Liver (tissue), 9 donors: ENCODE results near the gene CATSPER3. TPM values are rescaled to one million over a fixed set of nuclear protein-coding genes. Genes with fewer than 3 reads are reported as not detected.

ENCODE experiments used
- DNase-seq: peaks from one replicate; pipeline ENCODE4 v3.0.0-alpha.2; 2017; ENCODE audit warnings: low spot score
- H3K27ac ChIP-seq, 2 donors: one replicate each; pipeline ENCODE4 v1.7.0; 2013; ENCODE audit warnings: inconsistent platforms in 2 of 2, low read length in 2 of 2, control low read depth in 1 of 2, low read depth in 1 of 2, mild to moderate bottlenecking in 1 of 2
- H3K27me3 ChIP-seq, 4 donors: one replicate each; pipeline versions ENCODE4 v1.6.1 to v1.7.0; 2013; ENCODE audit warnings: low read length in 3 of 4, inconsistent platforms in 1 of 4, mild to moderate bottlenecking in 1 of 4, moderate library complexity in 1 of 4; ENCODE audit not compliant: control insufficient read depth in 4 of 4, insufficient read depth in 4 of 4
- H3K36me3 ChIP-seq, 4 donors: one replicate each; pipeline versions ENCODE4 v1.6.1 to v1.7.0; 2013; ENCODE audit warnings: low read length in 3 of 4, mild to moderate bottlenecking in 3 of 4, low read depth in 1 of 4, moderate library complexity in 1 of 4; ENCODE audit not compliant: control insufficient read depth in 4 of 4, insufficient read depth in 3 of 4
- H3K4me1 ChIP-seq, 4 donors: one replicate each; pipeline versions ENCODE4 v1.6.1 to v1.7.0; 2013; ENCODE audit warnings: low read length in 3 of 4, mild to moderate bottlenecking in 3 of 4, moderate library complexity in 1 of 4; ENCODE audit not compliant: control insufficient read depth in 4 of 4, insufficient read depth in 4 of 4
- H3K4me3 ChIP-seq, 3 donors: one replicate each; pipeline versions ENCODE4 v1.6.1 to v1.7.0; 2013; ENCODE audit warnings: low read length in 3 of 3, control low read depth in 1 of 3, low read depth in 1 of 3, mild to moderate bottlenecking in 1 of 3
- H3K9ac ChIP-seq, 2 donors: one replicate each; pipeline ENCODE4 v1.7.0; 2013; ENCODE audit warnings: low read length in 2 of 2, mild to moderate bottlenecking in 2 of 2, moderate library complexity in 2 of 2, control low read depth in 1 of 2, low read depth in 1 of 2
- H3K9me3 ChIP-seq, 4 donors: one replicate each; pipeline versions ENCODE4 v1.6.1 to v1.7.0; 2013; ENCODE audit warnings: low read length in 3 of 4; ENCODE audit not compliant: control insufficient read depth in 4 of 4
- EGR1 ChIP-seq, 2 donors: IDR thresholded peaks; 2 replicates each; pipeline ENCODE4 v1.6.1; 2016 to 2018; ENCODE audit warnings: antibody characterized with exemption in 2 of 2, low read depth in 2 of 2
- FOXA1 ChIP-seq: IDR thresholded peaks from 2 replicates; pipeline ENCODE4 v1.6.1; 2016; ENCODE audit warnings: antibody characterized with exemption
- FOXA2 ChIP-seq: IDR thresholded peaks from 2 replicates; pipeline ENCODE4 v1.6.1; 2016; ENCODE audit warnings: antibody characterized with exemption
- GABPA ChIP-seq, 2 donors: IDR thresholded peaks in 1 of 2; conservative IDR thresholded peaks in 1 of 2; 2 replicates each; pipeline ENCODE4 v1.6.1; 2016; ENCODE audit warnings: antibody characterized with exemption in 2 of 2, mild to moderate bottlenecking in 1 of 2, moderate library complexity in 1 of 2
- HNF4A ChIP-seq, 2 donors: conservative IDR thresholded peaks; 2 replicates each; pipeline ENCODE4 v1.6.1; 2016; ENCODE audit warnings: antibody characterized with exemption in 2 of 2, mild to moderate bottlenecking in 2 of 2
- HNF4G ChIP-seq: IDR thresholded peaks from 2 replicates; pipeline ENCODE4 v1.6.1; 2016; ENCODE audit warnings: antibody characterized with exemption
- JUND ChIP-seq, 2 donors: IDR thresholded peaks; 2 replicates each; pipeline ENCODE4 v1.6.1; 2016; ENCODE audit warnings: antibody characterized with exemption in 2 of 2
- NR2F2 ChIP-seq: IDR thresholded peaks from 2 replicates; pipeline ENCODE4 v1.6.1; 2016; ENCODE audit warnings: antibody characterized with exemption
- RAD21 ChIP-seq, 2 donors: IDR thresholded peaks; 2 replicates each; pipeline ENCODE4 v1.6.1; 2016; ENCODE audit warnings: antibody characterized with exemption in 2 of 2, mild to moderate bottlenecking in 2 of 2
- RXRA ChIP-seq, 2 donors: IDR thresholded peaks; 2 replicates each; pipeline ENCODE4 v1.6.1; 2017 to 2018; ENCODE audit warnings: antibody characterized with exemption in 2 of 2, mild to moderate bottlenecking in 1 of 2
- SP1 ChIP-seq: IDR thresholded peaks from 2 replicates; pipeline ENCODE4 v1.6.1; 2018; ENCODE audit warnings: antibody characterized with exemption, mild to moderate bottlenecking
- YY1 ChIP-seq: IDR thresholded peaks from 2 replicates; pipeline ENCODE4 v1.6.1; 2016; ENCODE audit warnings: antibody characterized with exemption, mild to moderate bottlenecking
- WGBS: extraction: QIAGEN DNeasy Blood & Tissue Kit; methylation state at CpG from one replicate; pipeline ENCODE4 v1.1.7; 2013; 5-methylcytosine and 5-hydroxymethylcytosine counted together
- polyA plus RNA-seq, 2 donors: library from polyadenylated mRNA; stranded (reverse) in 1 of 2; unstranded in 1 of 2; fragments of 200-250 nt in 1 of 2; fragments of >200 nt in 1 of 2; fragmentation: Nextera tagmentation in 1 of 2; extraction: Ambion mirVana in 1 of 2; gene quantifications; one replicate each; pipeline versions ENCODE4 v1.2.1 to v1.2.3, GENCODE V29; 2013 to 2015
- total RNA-seq, 2 donors: library from RNA; depleted of rRNA; stranded (reverse); fragments of >200 nt; gene quantifications; one replicate each; pipeline ENCODE4 v1.2.3, GENCODE V29; 2014
- TF ChIP-seq, protein P1 (sequence below): fragments of 150-350 bp; IDR thresholded peaks from 2 replicates; pipeline ENCODE4 v1.5.1; 2017; ENCODE audit warnings: improper control_type of control experiment, low read depth, low read length; ENCODE audit not compliant: missing input control
- TF ChIP-seq, protein P2 (sequence below): IDR thresholded peaks from 2 replicates; pipeline ENCODE4 v1.6.1; 2016; ENCODE audit warnings: antibody characterized with exemption
- TF ChIP-seq, protein P3 (sequence below): IDR thresholded peaks from 2 replicates; pipeline ENCODE4 v1.6.1; 2016; ENCODE audit warnings: antibody characterized with exemption
- TF ChIP-seq, protein P4 (sequence below): IDR thresholded peaks from 2 replicates; pipeline ENCODE4 v1.6.1; 2016; ENCODE audit warnings: antibody characterized with exemption
- TF ChIP-seq, protein P5 (sequence below): IDR thresholded peaks from 2 replicates; pipeline ENCODE4 v1.6.1; 2016; ENCODE audit warnings: antibody characterized with exemption, mild to moderate bottlenecking
- donor health status: healthy.
- donor health status: healthy.
- donor health status: healthy.
- donor health status: healthy.
- donor health status: healthy.

Gene CATSPER3
- total and polyA plus RNA-seq, 4 donors = 0.28 to 0.37 (median 0.34) TPM

DNA sequence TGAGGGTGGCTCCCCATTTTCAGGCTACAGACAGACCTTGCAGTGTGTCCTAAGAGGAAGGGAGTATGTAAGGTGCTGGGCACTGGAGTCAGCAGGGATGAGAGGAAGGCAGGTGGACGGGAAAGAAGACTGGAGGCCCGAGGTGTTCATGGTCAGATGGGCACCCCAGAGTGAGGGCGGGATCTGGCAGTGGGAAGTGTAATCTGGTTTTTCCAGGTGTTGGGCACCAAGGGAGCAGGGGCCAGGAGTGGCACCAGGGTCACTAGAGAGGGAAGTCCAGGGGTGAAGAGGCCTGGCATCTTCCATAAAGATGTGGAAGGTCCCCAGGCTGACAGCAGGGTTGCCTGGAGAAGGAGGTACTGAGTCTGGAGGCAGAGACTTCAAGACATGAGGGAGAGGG lies 36.7 kb downstream of the CATSPER3 start:
- DNase-seq = no peak
- 95% methylated on average over 3 of the region's 3 CpGs for WGBS
- Histone ChIP-seq H3K4me1 (no peaks in the 10 kb centered on the region), H3K9me3 (no peaks in the 10 kb centered on the region), H3K9ac (no peak overlapping the region), H3K4me3 (no peak overlapping the region), H3K36me3 (no peaks in the 10 kb centered on the region), H3K27me3 (no peaks in the 10 kb centered on the region), H3K27ac (no peak overlapping the region)
- TF ChIP-seq YY1 (no peak), SP1 (no peak), RAD21 (IDR thresholded peaks at IDR 0.05) (no peak), HNF4A (conservative IDR thresholded peaks at IDR 0.05) (no peak), FOXA1 (no peak), EGR1 (IDR thresholded peaks at IDR 0.05; ENCODE audit: low read depth in 2 of 2) (no peak), JUND (IDR thresholded peaks at IDR 0.05) (no peak)
- TF ChIP-seq, protein P1, sequence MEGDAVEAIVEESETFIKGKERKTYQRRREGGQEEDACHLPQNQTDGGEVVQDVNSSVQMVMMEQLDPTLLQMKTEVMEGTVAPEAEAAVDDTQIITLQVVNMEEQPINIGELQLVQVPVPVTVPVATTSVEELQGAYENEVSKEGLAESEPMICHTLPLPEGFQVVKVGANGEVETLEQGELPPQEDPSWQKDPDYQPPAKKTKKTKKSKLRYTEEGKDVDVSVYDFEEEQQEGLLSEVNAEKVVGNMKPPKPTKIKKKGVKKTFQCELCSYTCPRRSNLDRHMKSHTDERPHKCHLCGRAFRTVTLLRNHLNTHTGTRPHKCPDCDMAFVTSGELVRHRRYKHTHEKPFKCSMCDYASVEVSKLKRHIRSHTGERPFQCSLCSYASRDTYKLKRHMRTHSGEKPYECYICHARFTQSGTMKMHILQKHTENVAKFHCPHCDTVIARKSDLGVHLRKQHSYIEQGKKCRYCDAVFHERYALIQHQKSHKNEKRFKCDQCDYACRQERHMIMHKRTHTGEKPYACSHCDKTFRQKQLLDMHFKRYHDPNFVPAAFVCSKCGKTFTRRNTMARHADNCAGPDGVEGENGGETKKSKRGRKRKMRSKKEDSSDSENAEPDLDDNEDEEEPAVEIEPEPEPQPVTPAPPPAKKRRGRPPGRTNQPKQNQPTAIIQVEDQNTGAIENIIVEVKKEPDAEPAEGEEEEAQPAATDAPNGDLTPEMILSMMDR = no peak
- TF ChIP-seq, protein P2, sequence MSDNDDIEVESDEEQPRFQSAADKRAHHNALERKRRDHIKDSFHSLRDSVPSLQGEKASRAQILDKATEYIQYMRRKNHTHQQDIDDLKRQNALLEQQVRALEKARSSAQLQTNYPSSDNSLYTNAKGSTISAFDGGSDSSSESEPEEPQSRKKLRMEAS = no peak
- TF ChIP-seq, protein P3, sequence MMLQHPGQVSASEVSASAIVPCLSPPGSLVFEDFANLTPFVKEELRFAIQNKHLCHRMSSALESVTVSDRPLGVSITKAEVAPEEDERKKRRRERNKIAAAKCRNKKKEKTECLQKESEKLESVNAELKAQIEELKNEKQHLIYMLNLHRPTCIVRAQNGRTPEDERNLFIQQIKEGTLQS = no peak

DNA sequence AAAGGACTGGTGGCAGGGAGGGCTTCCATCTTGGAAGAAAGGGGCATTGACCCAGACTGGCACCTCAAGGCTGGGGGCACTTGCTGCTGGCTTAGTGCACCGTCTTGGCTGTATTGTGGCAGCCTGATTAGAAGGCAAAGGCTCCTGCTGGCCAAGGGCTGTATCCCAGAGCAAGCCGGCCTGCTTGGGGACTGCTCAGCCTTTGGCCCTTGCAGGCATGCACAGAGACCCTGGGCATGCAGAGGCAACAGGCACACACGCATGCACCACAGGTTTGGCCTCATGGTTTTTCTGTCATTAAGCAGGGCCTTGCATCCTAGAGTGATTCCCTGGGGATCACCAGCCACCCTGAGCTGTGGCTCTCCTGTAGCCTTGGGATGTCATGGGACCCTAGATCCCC lies 37.4 kb downstream of the CATSPER3 start:
- TF ChIP-seq JUND (IDR thresholded peaks at IDR 0.05) (no peak), GABPA (IDR thresholded peaks at IDR 0.05 in 1 of 2, conservative IDR thresholded peaks at IDR 0.05 in 1 of 2) (no peak), HNF4A (conservative IDR thresholded peaks at IDR 0.05) (no peak), HNF4G (no peak), RXRA (IDR thresholded peaks at IDR 0.05) (no peak), FOXA2 (no peak), EGR1 (IDR thresholded peaks at IDR 0.05; ENCODE audit: low read depth in 2 of 2) (no peak), YY1 (no peak), SP1 (no peak), NR2F2 (no peak)
- TF ChIP-seq, protein P4, sequence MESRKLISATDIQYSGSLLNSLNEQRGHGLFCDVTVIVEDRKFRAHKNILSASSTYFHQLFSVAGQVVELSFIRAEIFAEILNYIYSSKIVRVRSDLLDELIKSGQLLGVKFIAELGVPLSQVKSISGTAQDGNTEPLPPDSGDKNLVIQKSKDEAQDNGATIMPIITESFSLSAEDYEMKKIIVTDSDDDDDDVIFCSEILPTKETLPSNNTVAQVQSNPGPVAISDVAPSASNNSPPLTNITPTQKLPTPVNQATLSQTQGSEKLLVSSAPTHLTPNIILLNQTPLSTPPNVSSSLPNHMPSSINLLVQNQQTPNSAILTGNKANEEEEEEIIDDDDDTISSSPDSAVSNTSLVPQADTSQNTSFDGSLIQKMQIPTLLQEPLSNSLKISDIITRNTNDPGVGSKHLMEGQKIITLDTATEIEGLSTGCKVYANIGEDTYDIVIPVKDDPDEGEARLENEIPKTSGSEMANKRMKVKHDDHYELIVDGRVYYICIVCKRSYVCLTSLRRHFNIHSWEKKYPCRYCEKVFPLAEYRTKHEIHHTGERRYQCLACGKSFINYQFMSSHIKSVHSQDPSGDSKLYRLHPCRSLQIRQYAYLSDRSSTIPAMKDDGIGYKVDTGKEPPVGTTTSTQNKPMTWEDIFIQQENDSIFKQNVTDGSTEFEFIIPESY = no peak
- TF ChIP-seq, protein P5, sequence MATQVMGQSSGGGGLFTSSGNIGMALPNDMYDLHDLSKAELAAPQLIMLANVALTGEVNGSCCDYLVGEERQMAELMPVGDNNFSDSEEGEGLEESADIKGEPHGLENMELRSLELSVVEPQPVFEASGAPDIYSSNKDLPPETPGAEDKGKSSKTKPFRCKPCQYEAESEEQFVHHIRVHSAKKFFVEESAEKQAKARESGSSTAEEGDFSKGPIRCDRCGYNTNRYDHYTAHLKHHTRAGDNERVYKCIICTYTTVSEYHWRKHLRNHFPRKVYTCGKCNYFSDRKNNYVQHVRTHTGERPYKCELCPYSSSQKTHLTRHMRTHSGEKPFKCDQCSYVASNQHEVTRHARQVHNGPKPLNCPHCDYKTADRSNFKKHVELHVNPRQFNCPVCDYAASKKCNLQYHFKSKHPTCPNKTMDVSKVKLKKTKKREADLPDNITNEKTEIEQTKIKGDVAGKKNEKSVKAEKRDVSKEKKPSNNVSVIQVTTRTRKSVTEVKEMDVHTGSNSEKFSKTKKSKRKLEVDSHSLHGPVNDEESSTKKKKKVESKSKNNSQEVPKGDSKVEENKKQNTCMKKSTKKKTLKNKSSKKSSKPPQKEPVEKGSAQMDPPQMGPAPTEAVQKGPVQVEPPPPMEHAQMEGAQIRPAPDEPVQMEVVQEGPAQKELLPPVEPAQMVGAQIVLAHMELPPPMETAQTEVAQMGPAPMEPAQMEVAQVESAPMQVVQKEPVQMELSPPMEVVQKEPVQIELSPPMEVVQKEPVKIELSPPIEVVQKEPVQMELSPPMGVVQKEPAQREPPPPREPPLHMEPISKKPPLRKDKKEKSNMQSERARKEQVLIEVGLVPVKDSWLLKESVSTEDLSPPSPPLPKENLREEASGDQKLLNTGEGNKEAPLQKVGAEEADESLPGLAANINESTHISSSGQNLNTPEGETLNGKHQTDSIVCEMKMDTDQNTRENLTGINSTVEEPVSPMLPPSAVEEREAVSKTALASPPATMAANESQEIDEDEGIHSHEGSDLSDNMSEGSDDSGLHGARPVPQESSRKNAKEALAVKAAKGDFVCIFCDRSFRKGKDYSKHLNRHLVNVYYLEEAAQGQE = no peak
- TF ChIP-seq, protein P2 = no peak
- TF ChIP-seq, protein P1 = no peak
- no peak for DNase-seq
- H3K9me3 ChIP-seq = no peaks in the 10 kb centered on the region
- H3K27ac ChIP-seq = no peak overlapping the region
- no peaks in the 10 kb centered on the region for H3K27me3 ChIP-seq
- WGBS = 93% methylated on average over 3 of the region's 3 CpGs
- H3K4me1 ChIP-seq = no peaks in the 10 kb centered on the region
- no peaks in the 10 kb centered on the region for H3K36me3 ChIP-seq
- no peak overlapping the region for H3K4me3 ChIP-seq
- H3K9ac ChIP-seq = no peak overlapping the region
